GM20000 (cell line): ENCODE measurements around the gene KATNB1.

Source experiments
- DNase-seq: peaks from one replicate; pipeline ENCODE4 v3.0.0; 2012; ENCODE audit warnings: low spot score
- TF ChIP-seq, protein P1 (sequence below): IDR thresholded peaks from 2 replicates; pipeline ENCODE4 v1.5.1; 2012; ENCODE audit warnings: mild to moderate bottlenecking, control low read depth; ENCODE audit errors: extremely low read depth, missing control alignments

KATNB1 gene

DNA sequence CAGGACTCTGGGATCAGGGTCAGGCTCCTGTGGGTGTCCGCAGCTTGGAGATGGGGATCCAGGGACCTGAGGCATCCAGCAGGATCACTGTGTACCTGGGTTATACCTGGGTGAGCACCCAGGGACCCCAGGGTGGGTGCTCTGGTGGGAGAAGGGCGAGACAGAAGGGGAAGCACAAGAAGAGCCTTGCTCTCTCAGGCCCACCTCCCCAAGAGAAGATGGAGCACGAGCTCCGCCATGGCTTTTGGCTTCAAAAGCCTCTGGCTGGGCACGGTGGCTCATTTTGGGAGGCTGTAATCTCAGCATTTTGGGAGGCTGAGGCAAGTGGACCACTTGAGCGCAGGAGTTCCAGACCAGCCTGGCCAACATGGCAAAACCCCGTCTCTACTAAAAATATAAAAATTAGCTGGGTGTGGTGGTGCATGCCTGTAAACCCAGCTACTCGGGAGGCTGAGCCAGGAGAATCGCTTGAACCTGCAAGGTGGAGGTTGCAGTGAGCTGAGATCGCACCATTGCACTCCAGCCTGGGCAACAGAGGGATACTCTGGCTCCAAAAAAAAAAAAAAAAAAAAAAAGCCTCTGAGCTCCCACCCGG, 32.1 kb upstream of the KATNB1 start:
- TF ChIP-seq, protein P1, sequence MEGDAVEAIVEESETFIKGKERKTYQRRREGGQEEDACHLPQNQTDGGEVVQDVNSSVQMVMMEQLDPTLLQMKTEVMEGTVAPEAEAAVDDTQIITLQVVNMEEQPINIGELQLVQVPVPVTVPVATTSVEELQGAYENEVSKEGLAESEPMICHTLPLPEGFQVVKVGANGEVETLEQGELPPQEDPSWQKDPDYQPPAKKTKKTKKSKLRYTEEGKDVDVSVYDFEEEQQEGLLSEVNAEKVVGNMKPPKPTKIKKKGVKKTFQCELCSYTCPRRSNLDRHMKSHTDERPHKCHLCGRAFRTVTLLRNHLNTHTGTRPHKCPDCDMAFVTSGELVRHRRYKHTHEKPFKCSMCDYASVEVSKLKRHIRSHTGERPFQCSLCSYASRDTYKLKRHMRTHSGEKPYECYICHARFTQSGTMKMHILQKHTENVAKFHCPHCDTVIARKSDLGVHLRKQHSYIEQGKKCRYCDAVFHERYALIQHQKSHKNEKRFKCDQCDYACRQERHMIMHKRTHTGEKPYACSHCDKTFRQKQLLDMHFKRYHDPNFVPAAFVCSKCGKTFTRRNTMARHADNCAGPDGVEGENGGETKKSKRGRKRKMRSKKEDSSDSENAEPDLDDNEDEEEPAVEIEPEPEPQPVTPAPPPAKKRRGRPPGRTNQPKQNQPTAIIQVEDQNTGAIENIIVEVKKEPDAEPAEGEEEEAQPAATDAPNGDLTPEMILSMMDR, result no peak
- no peak for DNase-seq

DNA sequence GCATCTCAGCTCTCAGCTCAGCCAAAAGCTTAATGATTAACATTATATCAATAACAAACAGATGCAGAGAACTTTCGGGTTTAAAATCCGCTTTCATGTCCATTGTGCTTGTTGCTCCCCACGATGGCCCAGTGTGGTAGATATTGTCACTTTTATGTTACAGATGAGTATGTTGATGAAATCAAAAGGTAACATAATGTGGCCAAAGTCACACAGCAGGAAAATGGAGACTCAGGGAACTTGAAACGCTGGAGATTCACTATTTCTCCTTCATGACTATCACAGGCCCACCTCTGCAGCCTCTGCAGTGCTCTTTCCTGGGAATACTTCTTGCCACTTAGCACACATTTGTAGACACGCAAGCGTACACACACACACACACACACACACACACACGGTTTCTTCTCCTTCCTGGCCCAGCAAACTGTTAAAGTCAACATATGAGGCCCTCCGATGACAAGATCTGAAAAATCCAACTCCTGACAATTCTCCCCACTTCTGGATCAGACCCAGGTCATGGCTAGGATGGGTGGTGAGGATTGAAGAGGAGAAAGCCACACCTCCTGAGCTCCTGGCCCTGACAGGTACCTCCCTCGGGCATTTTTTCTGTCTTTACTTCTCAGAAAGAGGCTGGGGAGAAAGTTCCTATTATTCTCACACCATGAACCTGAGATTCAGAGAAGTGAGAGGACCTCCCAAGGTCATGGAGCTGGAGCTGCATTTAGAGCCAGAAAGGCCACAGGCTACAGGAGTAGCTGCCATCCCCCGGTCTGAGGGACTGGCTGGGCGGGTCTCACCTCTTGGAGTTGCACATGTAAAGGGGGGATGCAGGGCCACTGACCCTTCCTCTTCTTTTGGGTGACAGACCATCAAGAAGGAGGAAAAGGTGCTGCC, 31.3 kb upstream of the KATNB1 start:
- TF ChIP-seq, protein P1, result no peak
- DNase-seq, result no peak

DNA sequence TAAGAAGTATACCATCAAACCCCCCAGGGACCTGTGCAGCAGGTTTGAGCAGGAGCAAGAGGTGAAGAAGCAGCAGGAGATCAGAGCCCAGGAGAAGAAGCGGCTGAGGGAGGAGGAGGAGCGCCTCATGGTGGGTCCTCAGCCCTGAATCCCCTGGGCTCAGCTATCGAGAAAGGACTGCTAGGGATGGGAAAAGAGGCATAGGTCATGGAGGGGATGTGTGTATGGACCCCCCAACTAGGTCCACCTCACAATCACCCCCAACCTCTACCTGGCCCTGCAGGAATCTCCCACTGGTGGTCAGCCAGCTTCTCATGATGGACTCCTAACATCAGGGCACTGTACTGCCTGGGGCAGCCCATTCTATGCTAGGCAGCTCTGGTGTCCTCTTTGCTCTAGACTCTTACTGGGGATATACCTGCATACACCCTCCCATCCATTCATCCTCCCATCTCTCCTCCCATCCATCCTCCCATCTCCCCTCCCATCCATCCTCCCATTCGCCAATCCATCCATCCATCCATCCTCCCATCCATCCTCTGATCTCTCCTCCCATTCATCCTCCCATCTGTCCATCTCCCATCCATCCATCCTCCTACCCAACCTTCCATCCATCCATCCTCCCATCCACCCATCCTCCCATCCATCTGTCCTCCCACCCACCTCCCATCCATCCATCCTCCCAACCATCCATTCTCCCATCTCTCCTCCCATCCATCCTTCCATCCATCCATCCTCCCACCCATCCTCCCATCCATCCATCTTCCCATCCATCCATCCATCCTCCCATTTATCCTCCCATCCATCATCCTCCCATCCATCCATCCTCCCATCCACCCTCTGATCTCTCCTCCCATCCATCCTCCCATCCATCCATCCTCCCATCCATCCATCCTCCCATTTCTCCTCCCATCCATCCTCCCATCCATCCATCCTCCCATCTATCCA, 30.4 kb upstream of the KATNB1 start:
- TF ChIP-seq, protein P1, result no peak
- DNase-seq, result no peak

DNA sequence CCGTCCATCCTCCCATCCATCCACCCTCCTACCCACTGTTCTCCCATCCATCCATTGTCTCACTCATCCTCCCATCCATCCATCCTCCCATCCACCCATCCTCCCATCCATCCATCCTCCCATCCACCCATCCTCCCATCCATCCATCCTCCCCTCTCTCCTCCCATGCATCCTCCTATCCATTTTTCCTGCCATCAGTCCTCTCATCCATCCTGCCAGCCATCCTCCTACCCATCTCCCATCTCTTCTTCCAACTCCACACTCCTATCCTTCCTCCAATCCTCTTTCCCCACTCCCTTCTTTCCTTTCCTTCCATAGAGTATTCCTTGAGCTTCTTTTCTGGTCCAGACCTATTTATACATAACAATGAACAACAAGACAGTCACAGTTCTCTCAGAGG, 28.9 kb upstream of the KATNB1 start:
- no peak for DNase-seq
- TF ChIP-seq, protein P1, result no peak

DNA sequence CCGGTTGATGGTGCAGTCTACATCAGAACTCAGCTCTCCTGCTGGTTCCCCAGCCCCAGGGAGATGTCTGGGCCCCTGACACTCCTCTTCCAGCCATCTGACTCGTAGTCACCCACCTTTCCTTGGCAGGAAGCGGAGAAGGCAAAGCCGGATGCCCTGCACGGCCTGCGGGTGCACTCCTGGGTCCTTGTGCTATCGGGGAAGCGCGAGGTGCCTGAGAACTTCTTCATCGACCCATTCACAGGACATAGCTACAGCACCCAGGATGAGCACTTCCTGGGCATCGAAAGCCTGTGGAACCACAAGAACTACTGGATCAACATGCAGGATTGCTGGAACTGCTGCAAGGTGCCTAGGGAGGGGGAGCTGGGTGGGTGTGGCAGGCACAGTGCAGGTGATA, 28.2 kb upstream of the KATNB1 start:
- no peak for DNase-seq
- TF ChIP-seq, protein P1, result no peak

DNA sequence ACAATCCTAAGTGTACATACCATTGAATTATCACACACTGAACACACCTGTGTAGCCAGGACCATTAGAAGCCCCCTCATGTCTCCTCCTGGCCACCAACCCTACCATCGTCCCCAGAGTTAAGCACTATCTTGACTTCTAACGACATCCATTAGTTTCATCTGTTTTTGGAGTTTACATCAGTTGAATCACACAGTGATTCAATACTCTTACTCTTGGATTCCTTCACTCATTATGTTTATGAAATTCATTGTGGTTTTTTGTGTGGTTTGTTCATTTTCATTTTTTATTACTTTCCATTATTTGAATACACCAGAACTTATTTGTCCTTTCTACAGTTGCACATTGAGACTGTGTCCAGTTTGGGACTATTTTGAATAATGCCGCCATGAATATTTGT, 27.4 kb upstream of the KATNB1 start:
- TF ChIP-seq, protein P1, result no peak

More for the DNA sequence above, 27.4 kb upstream of the KATNB1 start:
- no peak for DNase-seq
